Suprapubic skin (tissue), 3 donors: ENCODE measurements around the gene PODXL2.

Experiments
- CTCF ChIP-seq, 2 donors: fragments of 200-600 bp in 1 of 2; fragments of 450-650 bp in 1 of 2; sonication (generic) in 1 of 2; IDR thresholded peaks; one replicate each; pipeline ENCODE4 v1.5.1; 2016 to 2019; ENCODE audit warnings: antibody characterized with exemption in 2 of 2, mild to moderate bottlenecking in 1 of 2, moderate library complexity in 1 of 2
- EP300 ChIP-seq: sonication (generic); formaldehyde crosslinking; IDR thresholded peaks from one replicate; pipeline ENCODE4 v1.6.1; 2017; ENCODE audit warnings: antibody characterized with exemption
- POLR2A ChIP-seq, 2 donors: fragments of 450-650 bp; IDR thresholded peaks; one replicate each; pipeline ENCODE4 v1.6.1; 2017; ENCODE audit warnings: antibody characterized with exemption in 2 of 2, mild to moderate bottlenecking in 2 of 2, moderate library complexity in 2 of 2

GRCh38 chr3:127645371-127646015 lies 16.5 kb downstream of the PODXL2 start:
- TF ChIP-seq CTCF (IDR thresholded peaks at IDR 0.05) (no peak), POLR2A (IDR thresholded peaks at IDR 0.05) (no peak), EP300 (no peak)
